Activated CD4-positive, alpha-beta T cell treated with anti-CD3 and anti-CD28 coated beads for 48 hours (primary cell): ENCODE measurements around the gene PRRT4.

Source experiments
- DNase-seq: peaks from one replicate; pipeline ENCODE4 v3.0.0-alpha.2; 2020

The PRRT4 gene

DNA sequence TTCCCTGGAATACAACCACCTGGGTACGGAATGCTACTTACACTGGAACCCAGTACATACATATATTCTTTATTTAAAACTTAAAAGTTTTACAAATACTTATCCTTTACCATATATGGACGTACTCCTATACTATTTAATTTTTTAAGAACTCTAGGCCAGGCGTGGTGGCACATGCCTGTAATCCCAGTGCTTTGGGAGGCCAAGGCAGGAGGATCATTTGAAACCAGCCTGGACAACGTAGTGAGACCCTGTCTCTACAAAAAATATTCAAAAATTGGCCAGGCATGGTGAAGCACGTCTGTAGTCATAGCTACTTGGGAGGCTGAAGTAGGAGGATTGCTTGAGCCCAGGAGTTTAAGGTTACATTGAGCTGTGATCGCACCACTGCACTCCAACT, 19.8 kb downstream of the PRRT4 start:
- no peak for DNase-seq

GRCh38 chr7:128335730-128336129, 25.8 kb downstream of the PRRT4 start:
- no peak for DNase-seq

DNA sequence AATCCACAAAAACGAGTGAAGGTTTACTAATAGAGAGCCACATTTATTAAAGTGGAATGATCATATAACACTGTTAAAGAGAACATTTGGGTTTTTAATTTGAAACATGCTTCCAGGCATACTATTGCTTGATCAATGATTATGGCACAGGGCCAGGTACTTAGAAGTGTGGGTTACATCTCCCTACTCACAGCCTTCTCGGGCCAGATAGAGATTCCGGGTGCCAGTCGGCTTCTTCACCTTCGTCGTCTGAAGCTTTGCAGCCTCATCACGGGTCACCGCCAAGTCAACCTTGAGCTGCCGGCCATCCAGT, 37.2 kb downstream of the PRRT4 start:
- DNase-seq = no peak

GRCh38 chr7:128323459-128324367, 37.8 kb downstream of the PRRT4 start:
- no peak for DNase-seq

DNA sequence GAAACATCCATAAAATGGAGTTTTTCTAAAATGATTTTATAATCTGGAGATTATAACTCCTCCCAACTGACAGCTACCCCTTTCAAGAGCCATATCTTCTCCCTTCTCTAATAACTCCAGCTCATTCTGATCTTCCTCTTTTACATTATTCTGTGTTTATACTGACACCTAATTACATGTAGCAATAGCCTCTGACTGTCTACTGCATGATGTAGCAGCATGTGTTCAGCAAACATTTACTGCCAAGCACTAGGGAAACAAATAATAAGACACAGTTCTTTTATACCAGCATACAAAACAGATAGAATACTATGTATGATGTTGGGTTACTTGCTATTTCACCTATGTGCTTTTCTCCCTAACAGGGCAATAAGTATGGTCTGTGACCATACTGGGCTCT, 38.5 kb downstream of the PRRT4 start:
- no peak for DNase-seq

- no peak for DNase-seq
Measured at GRCh38 chr7:128322040-128322643, 39.3 kb downstream of the PRRT4 start.

DNA sequence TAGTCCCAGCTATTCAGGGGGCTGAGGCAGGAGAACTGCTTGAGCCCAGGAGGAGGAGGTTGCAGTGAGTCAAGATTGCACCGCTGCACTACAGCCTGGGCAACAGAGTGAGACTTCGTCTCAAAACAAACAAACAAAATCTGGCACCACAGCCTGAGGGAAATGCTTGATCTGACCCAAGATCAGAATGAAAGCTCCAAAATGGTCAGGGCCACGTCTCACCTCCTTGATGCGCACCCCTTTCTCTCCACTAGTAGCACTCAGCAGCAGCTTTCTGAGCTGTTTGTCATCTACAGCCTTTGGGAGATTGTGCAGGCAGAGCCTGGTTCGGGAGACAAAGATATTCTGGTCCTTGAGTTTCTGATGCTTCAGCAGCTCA, 40.5 kb downstream of the PRRT4 start:
- no peak for DNase-seq

- no peak for DNase-seq
Measured at GRCh38 chr7:128318691-128319090, 42.8 kb downstream of the PRRT4 start.

DNA sequence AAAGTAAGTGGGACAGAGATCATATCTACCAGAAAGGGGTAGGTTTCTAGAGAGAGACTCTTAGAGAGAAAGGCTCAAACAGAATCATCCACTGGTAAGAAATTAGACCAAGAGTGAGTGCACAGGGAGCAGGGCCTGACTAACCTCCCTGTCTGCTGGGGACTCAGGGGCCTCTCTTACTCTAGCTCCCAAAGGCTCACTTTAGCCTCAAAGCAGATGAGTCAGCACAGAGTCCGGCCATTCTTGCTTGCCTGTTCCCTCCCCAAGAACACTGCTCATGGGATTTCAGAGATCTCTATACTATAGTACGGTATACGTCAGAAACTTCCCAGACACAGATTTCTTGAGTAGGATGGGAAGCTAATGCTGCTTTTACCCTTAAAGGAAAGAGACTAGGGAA, 50.5 kb downstream of the PRRT4 start:
- DNase-seq = no peak

DNA sequence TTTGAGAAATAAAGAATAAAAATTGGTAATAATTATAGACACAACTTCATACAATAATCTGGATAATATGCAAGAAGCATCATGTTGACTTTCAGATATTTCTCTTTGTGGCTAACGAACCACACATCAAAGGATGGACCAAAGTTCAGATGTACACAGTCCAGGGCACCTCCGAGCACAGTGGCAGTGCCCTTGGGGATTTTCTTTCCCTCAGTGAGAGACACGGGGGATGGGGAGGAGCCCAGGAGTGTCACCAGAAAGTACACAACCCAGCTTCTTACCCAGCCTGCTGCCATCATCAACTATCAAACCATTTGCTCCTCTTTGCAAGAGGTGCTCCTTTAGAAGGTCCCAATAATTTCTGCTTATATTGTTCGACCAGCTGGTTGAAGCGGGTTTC, 51.0 kb downstream of the PRRT4 start:
- DNase-seq = no peak

DNA sequence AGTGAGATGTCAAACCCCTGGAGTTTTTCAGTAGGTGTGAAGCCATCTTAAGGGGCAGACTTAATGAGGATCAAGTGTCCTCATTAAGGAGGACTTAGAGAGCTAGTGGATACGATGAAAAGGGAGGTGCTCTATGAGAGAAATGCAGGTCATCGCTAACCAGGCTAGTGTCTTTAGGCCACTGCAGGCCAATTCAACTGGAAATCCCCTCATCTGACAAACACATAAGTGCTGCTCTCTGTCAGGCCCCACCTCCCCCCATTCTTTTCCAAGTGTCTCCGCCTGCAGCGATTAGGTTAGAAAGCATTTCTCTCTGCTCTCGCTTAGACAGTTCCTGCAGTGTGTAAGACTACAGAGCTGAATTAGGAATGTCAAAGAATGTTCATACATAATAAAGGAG, 51.5 kb downstream of the PRRT4 start:
- no peak for DNase-seq

DNA sequence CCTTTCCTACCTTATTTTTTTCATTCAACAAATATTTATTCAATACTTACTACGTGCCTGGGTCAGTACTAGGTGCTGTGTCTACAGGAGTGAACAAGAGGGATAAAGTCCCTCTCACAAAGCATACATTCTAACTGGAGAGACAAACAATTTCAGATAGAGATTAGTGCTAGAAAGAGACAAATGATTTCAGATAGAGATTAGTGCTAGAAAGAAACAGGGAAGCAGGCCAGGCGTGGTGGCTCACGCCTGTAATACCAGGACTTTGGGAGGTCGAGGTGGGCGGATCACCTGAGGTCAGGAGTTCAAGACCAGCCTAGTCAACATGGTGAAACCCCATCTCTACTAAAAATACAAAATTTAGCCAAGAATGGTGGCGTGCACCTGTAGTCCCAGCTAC, 52.4 kb downstream of the PRRT4 start:
- no peak for DNase-seq

- no peak for DNase-seq
Measured at GRCh38 chr7:128307061-128307460, 54.4 kb downstream of the PRRT4 start.

- no peak for DNase-seq
Measured at GRCh38 chr7:128304212-128304611, 57.3 kb downstream of the PRRT4 start.

DNA sequence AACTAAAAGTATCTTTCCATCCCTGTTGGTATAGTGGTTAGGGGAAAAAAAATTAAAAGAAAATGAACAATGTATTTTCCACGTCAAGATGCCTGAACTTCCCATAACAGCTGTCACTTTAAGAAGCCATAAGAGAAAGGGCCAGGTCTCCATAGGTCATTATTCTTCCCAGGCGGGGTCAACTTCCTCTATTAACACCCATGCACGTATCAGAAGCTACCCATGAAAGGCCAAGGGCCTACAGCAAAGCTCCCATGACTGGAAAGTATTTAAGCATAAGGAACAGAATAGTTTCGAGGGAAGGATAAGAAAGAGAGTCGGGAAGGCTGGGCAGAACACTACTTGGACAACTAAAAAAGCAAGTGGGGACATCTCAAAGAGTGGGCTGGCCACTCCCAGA, 57.8 kb downstream of the PRRT4 start:
- DNase-seq = no peak

- DNase-seq = no peak
Measured at GRCh38 chr7:128303133-128303532, 58.4 kb downstream of the PRRT4 start.

- no peak for DNase-seq
Measured at GRCh38 chr7:128302139-128302538, 59.4 kb downstream of the PRRT4 start.
